Keratinocyte (primary cell): ENCODE measurements around the gene C20orf202. TPM values are rescaled to one million over a fixed set of nuclear protein-coding genes. Genes with fewer than 3 reads are reported as not detected.

ENCODE experiments used
- DNase-seq: peaks from one replicate; pipeline ENCODE4 v3.0.0-alpha.2; 2011; ENCODE audit warnings: low read depth, missing footprints, low spot score
- FAIRE-seq: peaks from 2 replicates; lab custom pipeline; 2011; peaks lifted over from hg19 to GRCh38; lab: Jason Lieb, UNC
- H2AFZ ChIP-seq: 2 replicates; pipeline ENCODE4 v1.6.0; 2012; ENCODE audit warnings: low read length, control low read depth, inconsistent platforms; ENCODE audit not compliant: control insufficient read depth
- H3K27ac ChIP-seq: 2 replicates; pipeline ENCODE4 v1.5.1; 2011; ENCODE audit warnings: low read length; ENCODE audit not compliant: control insufficient read depth, insufficient read depth
- H3K27me3 ChIP-seq: 3 replicates; pipeline ENCODE4 v1.6.0; 2011; ENCODE audit warnings: low read length; ENCODE audit not compliant: control insufficient read depth, insufficient read depth; ENCODE audit errors: extremely low read depth
- H3K36me3 ChIP-seq, 2 experiments: 2 replicates in 1 of 2; 3 replicates in 1 of 2; pipeline ENCODE4 v1.5.1; 2011; ENCODE audit warnings: low read length in 2 of 2, mild to moderate bottlenecking in 1 of 2; ENCODE audit not compliant: control insufficient read depth in 2 of 2, insufficient read depth in 2 of 2; ENCODE audit errors: extremely low read depth in 1 of 2
- H3K4me1 ChIP-seq: 3 replicates; pipeline ENCODE4 v1.5.1; 2011; ENCODE audit warnings: low read length; ENCODE audit not compliant: control insufficient read depth, insufficient read depth; ENCODE audit errors: extremely low read depth
- H3K4me2 ChIP-seq: 3 replicates; pipeline ENCODE4 v1.6.0; 2011; ENCODE audit warnings: low read depth, low read length; ENCODE audit not compliant: control insufficient read depth, insufficient read depth; ENCODE audit errors: extremely low read depth
- H3K4me3 ChIP-seq, 3 experiments: fragments of 200-600 bp in 1 of 3; sonication (generic) in 1 of 3; 2 replicates in 2 of 3; 3 replicates in 1 of 3; pipeline ENCODE4 v1.5.1; 2011 to 2016; ENCODE audit warnings: low read length in 3 of 3, mild to moderate bottlenecking in 3 of 3, control low read depth in 2 of 3, inconsistent platforms in 1 of 3, low read depth in 1 of 3, mixed read lengths in 1 of 3, mixed run types in 1 of 3, moderate library complexity in 1 of 3; ENCODE audit not compliant: control insufficient read depth in 2 of 3, insufficient read depth in 2 of 3; ENCODE audit errors: extremely low read depth in 1 of 3
- H3K79me2 ChIP-seq: 2 replicates; pipeline ENCODE4 v1.6.0; 2012; ENCODE audit warnings: low read length; ENCODE audit not compliant: control insufficient read depth, insufficient read depth
- H3K9ac ChIP-seq: 3 replicates; pipeline ENCODE4 v1.6.0; 2011; ENCODE audit warnings: low read length; ENCODE audit not compliant: control insufficient read depth, insufficient read depth; ENCODE audit errors: extremely low read depth
- H3K9me1 ChIP-seq: 3 replicates; pipeline ENCODE4 v1.6.0; 2011; ENCODE audit warnings: low read length; ENCODE audit not compliant: control insufficient read depth, insufficient read depth; ENCODE audit errors: extremely low read depth
- H3K9me3 ChIP-seq: 2 replicates; pipeline ENCODE4 v1.5.1; 2012; ENCODE audit warnings: low read depth, low read length; ENCODE audit not compliant: control insufficient read depth
- H4K20me1 ChIP-seq: 3 replicates; pipeline ENCODE4 v1.6.0; 2011; ENCODE audit warnings: low read length; ENCODE audit not compliant: control insufficient read depth, insufficient read depth; ENCODE audit errors: extremely low read depth
- EZH2 ChIP-seq: IDR thresholded peaks from one replicate; pipeline ENCODE4 v1.6.1; 2012; ENCODE audit warnings: inconsistent platforms, mild to moderate bottlenecking, low read length, moderate library complexity
- dilution Hi-C: fragments of 300-500 bp; cut with MboI; formaldehyde crosslinking; loops from one replicate; pipeline ENCODE4 v1.7.0; 2020; ENCODE audit warnings: low sequenced_read_pairs; ENCODE audit not compliant: extremely low pct_ligation_motif_present
- polyA plus RNA-seq, 5 experiments: library from polyadenylated mRNA; depleted of rRNA in 3 of 5; stranded (reverse) in 3 of 5; stranded (forward) in 1 of 5; unstranded in 1 of 5; fragments of >200 nt; gene quantifications; 1 replicate in 1 of 5; 2 replicates in 3 of 5; 3 replicates in 1 of 5; pipeline versions ENCODE4 v1.2.1 to v1.2.3, GENCODE V29; 2011 to 2012; ENCODE audit warnings: missing spikeins in 2 of 5, low read depth in 1 of 5, low replicate concordance in 1 of 5
- TF ChIP-seq, protein P1 (sequence below), 3 experiments: IDR thresholded peaks in 1 of 3; conservative IDR thresholded peaks in 1 of 3; optimal IDR thresholded peaks in 1 of 3; 2 replicates in 2 of 3; 3 replicates in 1 of 3; pipeline versions ENCODE3 to v1.5.1; 2011; ENCODE audit warnings: low read length in 3 of 3, mild to moderate bottlenecking in 3 of 3, moderate library complexity in 2 of 3, control low read depth in 1 of 3, inconsistent platforms in 1 of 3; ENCODE audit not compliant: insufficient read depth in 2 of 3; ENCODE audit errors: extremely low read depth in 1 of 3

C20orf202 gene
- polyA plus RNA-seq, 1 donor (not counting 4 experiments of a cell fraction or from before 2014, with no cell fraction given): not detected

DNA sequence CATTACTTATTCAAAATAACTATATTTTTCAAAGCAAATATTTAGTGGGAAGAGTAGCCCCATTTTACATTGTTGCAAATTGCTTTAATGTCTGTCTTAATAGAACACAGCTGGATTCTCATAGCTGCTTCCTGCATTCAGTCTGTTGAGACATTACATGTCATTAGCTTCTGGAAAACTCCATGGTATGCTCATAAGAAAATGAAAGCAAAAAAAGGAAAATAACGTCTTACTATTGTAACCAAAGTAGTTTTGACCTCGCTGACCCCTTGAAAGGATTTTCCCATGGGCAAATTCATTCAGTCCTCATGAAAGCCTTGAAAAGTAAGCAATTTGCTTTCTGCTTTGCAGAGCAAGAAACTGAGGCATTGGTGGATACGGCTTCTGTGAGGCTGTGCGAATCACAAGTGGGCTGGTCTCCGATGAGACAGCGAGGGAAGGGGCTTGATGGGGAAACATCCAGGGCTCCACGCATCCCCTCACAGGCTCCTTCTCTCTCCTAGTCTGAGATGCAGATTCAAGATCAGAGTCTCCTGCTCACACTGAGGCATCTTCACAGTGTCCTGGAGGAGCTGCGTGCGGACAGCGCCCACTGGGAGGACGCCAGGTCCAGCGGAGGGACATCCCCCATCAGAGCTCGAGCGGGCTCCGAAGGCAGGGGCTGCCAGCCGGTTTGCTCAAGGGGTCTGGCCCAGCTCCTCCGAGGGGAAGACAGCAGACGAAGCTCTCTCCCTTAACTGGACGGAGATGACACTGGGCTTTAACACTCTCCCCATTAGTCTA is 3.3 kb downstream of the C20orf202 start:
- H3K9me1 ChIP-seq: no peaks in the 10 kb centered on the region
- H3K4me1 ChIP-seq: no peaks in the 10 kb centered on the region
- no peak for DNase-seq
- no peak for TF ChIP-seq EZH2
- TF ChIP-seq, protein P1, sequence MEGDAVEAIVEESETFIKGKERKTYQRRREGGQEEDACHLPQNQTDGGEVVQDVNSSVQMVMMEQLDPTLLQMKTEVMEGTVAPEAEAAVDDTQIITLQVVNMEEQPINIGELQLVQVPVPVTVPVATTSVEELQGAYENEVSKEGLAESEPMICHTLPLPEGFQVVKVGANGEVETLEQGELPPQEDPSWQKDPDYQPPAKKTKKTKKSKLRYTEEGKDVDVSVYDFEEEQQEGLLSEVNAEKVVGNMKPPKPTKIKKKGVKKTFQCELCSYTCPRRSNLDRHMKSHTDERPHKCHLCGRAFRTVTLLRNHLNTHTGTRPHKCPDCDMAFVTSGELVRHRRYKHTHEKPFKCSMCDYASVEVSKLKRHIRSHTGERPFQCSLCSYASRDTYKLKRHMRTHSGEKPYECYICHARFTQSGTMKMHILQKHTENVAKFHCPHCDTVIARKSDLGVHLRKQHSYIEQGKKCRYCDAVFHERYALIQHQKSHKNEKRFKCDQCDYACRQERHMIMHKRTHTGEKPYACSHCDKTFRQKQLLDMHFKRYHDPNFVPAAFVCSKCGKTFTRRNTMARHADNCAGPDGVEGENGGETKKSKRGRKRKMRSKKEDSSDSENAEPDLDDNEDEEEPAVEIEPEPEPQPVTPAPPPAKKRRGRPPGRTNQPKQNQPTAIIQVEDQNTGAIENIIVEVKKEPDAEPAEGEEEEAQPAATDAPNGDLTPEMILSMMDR (optimal IDR thresholded peaks at IDR 0.05 in 1 of 3, IDR thresholded peaks at IDR 0.05 in 1 of 3, conservative IDR thresholded peaks at IDR 0.05 in 1 of 3; ENCODE audit: extremely low read depth in 1 of 3, insufficient read depth in 2 of 3, low read length in 3 of 3): no peak
- H3K27ac ChIP-seq: no peak overlapping the region
- peaks cover 12% of the 10 kb centered on the region for H3K27me3 ChIP-seq
- no peak overlapping the region for H3K4me3 ChIP-seq
- no peak overlapping the region for H2AFZ ChIP-seq
- no peaks in the 10 kb centered on the region for H4K20me1 ChIP-seq
- FAIRE-seq: no peak
- no peak overlapping the region for H3K9ac ChIP-seq
- H3K79me2 ChIP-seq: no peaks in the 10 kb centered on the region
- no peak overlapping the region for H3K4me2 ChIP-seq
- dilution Hi-C loops: no loop called here
- H3K36me3 ChIP-seq: no peaks in the 10 kb centered on the region
- H3K9me3 ChIP-seq: no peaks in the 10 kb centered on the region

DNA sequence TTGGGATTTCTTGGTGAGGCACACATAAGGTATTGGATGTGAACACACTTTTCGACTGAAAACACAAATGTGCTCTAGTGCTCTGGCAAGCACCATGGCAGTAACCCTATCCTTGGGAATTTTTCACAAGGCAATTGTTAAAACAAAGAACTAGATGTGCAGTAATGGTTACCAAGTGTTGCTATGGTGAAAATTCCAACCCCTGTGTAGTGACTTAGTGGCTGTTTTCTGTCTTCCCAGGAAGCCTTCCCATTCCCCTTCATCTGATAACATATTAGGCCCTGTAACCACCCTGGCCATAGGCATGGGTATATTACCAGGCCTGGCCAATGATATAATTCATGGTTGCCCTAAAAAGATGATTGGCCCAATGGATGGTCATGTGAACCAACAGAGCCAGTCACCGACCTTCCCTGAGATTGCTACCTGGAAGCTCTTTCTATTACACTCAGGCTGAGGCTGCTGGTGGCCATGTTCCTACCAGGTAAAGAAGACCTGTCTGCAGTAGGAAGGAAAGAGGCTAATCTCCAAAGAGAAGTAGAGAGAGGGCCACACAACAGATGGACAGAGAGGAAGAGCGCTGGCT is 4.1 kb downstream of the C20orf202 start:
- Histone ChIP-seq H3K79me2 (no peaks in the 10 kb centered on the region), H3K4me3 (no peak overlapping the region), H3K4me2 (no peak overlapping the region), H3K36me3 (no peaks in the 10 kb centered on the region), H3K9me3 (no peaks in the 10 kb centered on the region), H4K20me1 (no peaks in the 10 kb centered on the region), H3K4me1 (no peaks in the 10 kb centered on the region), H3K9me1 (no peaks in the 10 kb centered on the region), H2AFZ (no peak overlapping the region), H3K9ac (no peak overlapping the region), H3K27me3 (peaks cover 16% of the 10 kb centered on the region), H3K27ac (no peak overlapping the region)
- dilution Hi-C loops: no loop called here
- DNase-seq: no peak
- TF ChIP-seq EZH2: no peak
- TF ChIP-seq, protein P1 (optimal IDR thresholded peaks at IDR 0.05 in 1 of 3, IDR thresholded peaks at IDR 0.05 in 1 of 3, conservative IDR thresholded peaks at IDR 0.05 in 1 of 3; ENCODE audit: extremely low read depth in 1 of 3, insufficient read depth in 2 of 3, low read length in 3 of 3): no peak
- FAIRE-seq: no peak
